Activated CD4-positive, alpha-beta memory T cell treated with anti-CD3 and anti-CD28 coated beads, Interleukin-2, amount 10 ng/mL, durations not matched to agents 7 days and 5 days (primary cell): ENCODE results near the gene RPS6KA2. TPM values are rescaled to one million over a fixed set of nuclear protein-coding genes. Genes with fewer than 3 reads are reported as not detected.
"Not testable (repeated sequence)": the region's sequence is repeated elsewhere in the genome, so short reads cannot be mapped to it uniquely, and the experiment has no call there.

Experiments used
- CTCF ChIA-PET: fragments of 350-600 bp; sonication (Branson Sonifier 250); formaldehyde crosslinking; loops from one replicate; lab custom pipeline; 2021; ENCODE audit warnings: antibody characterized with exemption, inconsistent platforms; lab: Charles Lee
- POLR2A ChIA-PET: fragments of 350-600 bp; sonication (Branson Sonifier 250); formaldehyde crosslinking; loops from one replicate; lab custom pipeline; 2021; ENCODE audit warnings: antibody characterized with exemption; lab: Charles Lee
- DNase-seq: peaks from one replicate; pipeline ENCODE4 v3.0.0-alpha.2; 2020
- H3K27ac Mint-ChIP-seq: one replicate; pipeline ENCODE4 v1.8.0; 2021; ENCODE audit warnings: mild to moderate bottlenecking, mixed read lengths
- H3K27me3 Mint-ChIP-seq: one replicate; pipeline ENCODE4 v1.8.0; 2021; ENCODE audit warnings: mixed read lengths
- H3K36me3 Mint-ChIP-seq: one replicate; pipeline ENCODE4 v1.8.0; 2021; ENCODE audit warnings: low read depth, mixed read lengths
- H3K4me1 Mint-ChIP-seq: one replicate; pipeline ENCODE4 v1.8.0; 2021; ENCODE audit warnings: mixed read lengths
- H3K4me3 Mint-ChIP-seq: one replicate; pipeline ENCODE4 v1.8.0; 2021; ENCODE audit warnings: mild to moderate bottlenecking, mixed read lengths
- H3K9me3 Mint-ChIP-seq: one replicate; pipeline ENCODE4 v1.8.0; 2021; ENCODE audit warnings: mixed read lengths
- total RNA-seq, 2 experiments: library from RNA; stranded (reverse); gene quantifications; one replicate each; pipeline ENCODE4 v1.2.3, GENCODE V29; 2021

RPS6KA2 gene
- total RNA-seq, 2 experiments from 2014 or later = 6.3 to 6.5 TPM

DNA sequence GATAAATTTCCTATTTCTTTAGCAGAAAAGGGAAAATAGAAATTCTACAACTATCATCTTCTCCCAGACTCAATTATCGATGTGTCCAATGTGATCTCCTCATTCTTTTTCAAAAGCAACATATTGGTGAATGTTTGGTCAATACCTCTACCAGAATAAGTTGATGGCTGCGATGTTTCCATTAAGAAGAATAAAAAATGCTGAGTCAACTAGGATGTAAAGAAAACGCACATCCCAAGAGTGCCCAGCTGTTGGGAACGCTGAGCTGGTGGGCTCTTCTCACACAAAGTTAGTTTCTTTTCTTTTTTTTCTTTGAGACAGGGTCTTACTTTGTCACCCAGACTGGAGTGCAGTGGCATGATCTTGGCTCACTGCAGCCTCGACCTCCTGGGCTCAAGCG, 80.4 kb downstream of the RPS6KA2 start:
- H3K4me3 Mint-ChIP-seq = no peak overlapping the region
- H3K4me1 Mint-ChIP-seq = peaks cover 6% of the 10 kb centered on the region
- H3K36me3 Mint-ChIP-seq = no peaks in the 10 kb centered on the region
- H3K9me3 Mint-ChIP-seq = no peaks in the 10 kb centered on the region
- ChIA-PET POLR2A (no interaction called here), CTCF (no interaction called here)
- no peak for DNase-seq
- no peak overlapping the region for H3K27ac Mint-ChIP-seq
- H3K27me3 Mint-ChIP-seq = peaks cover 13% of the 10 kb centered on the region

DNA sequence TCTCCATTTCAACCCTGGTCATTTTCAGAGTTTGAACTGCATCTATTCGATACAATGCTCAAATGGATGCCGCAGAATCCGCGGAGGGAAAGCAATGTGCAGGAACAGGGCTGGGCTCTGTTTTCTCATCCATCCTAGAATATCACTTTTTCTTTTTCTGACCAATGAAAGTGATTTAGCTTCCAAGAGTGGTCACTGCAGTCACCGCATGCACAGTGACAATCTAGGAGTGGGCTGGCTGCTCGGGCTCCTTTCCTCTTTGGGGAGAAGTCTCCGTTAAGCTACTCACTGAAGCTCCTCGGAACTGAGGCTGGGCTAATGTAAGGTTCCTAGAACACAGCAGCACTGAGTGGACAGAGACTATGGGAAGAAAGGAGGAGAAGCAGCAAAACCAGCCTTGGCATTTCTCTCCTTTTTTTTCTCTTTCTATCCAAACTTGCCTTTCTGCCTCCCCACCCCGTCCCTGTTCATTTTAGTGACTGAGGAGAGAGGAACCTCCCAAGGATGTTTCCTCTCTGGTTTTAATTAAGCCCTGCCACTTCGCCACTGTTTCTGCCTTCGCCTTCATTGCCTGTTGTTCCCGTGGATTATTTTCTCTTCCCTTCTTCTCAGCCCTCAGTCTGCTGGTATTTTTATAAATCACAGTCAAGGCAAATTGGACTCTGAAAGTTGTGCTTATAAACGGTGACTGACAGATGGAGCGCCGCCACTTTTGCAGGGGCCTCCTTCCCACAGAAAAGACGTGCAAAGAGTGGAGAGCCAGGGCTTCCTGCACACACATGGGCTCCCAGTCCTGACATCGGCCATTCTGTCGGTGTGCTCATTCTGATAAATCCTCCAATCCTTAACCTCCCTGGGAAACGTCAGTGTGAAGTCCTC, 81.7 kb downstream of the RPS6KA2 start:
- H3K36me3 Mint-ChIP-seq = peaks cover 3% of the 10 kb centered on the region
- CTCF ChIA-PET = no interaction called here
- H3K4me1 Mint-ChIP-seq = peaks cover 19% of the 10 kb centered on the region

DNA sequence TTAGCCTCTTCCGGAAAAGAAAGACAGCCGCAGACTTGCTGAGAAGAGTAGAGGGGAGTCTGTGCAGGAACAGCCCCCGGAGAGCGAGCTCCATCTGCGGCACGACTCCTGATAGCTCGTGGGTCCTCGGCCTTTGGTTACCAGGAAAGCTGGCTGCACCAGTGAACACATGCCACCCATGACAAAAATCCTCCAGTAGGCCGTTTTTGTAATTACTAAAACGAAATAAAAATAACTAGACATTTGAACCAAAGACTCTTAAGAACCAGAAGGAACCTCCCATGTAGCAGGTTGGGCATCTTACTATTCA, 82.8 kb downstream of the RPS6KA2 start:
- Mint-ChIP-seq H3K4me1 (peaks cover 28% of the 10 kb centered on the region), H3K27me3 (peaks cover 11% of the 10 kb centered on the region), H3K27ac (no peak overlapping the region), H3K4me3 (no peak overlapping the region), H3K9me3 (no peaks in the 10 kb centered on the region), H3K36me3 (peaks cover 3% of the 10 kb centered on the region)
- POLR2A ChIA-PET = no interaction called here
- no peak for DNase-seq
- CTCF ChIA-PET = no interaction called here

More for the DNA sequence above, 81.7 kb downstream of the RPS6KA2 start:
- Mint-ChIP-seq H3K27me3 (peaks cover 11% of the 10 kb centered on the region), H3K27ac (no peak overlapping the region), H3K4me3 (no peak overlapping the region), H3K9me3 (no peaks in the 10 kb centered on the region)
- DNase-seq = no peak
- POLR2A ChIA-PET = no interaction called here

DNA sequence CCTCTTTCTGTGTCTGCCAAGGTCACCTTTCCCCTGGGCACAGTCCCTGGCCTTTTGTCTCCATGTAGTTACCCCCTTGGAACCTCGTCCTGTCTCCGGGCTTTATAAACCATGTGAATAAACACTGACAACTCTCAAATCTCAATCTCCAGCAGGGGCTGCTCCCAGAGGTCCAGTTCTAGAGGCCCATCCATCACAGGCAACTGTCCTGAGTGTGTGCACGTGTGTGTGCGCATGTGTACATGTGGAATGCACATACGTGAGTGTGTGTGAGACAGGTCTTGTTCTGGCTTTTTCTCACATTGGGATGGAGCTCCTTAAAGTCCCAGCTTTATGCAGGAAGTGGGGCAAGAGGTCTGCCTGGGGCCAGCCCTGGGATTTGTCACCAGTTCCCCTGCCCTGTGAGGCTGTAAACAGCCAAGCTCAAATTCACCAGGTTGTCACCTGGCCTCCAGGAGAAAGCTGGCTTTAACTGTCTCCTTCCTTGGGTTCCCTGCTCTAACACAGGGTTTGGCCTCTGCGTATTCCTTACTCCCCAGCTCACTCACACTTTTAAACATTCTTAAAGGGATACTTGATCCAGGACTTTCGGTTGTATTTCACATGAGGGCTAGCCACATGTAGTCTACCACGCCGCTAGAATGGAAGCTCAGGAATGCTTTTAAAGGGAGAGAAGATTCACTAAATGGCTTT, 83.3 kb downstream of the RPS6KA2 start:
- ChIA-PET CTCF (no interaction called here), POLR2A (no interaction called here)
- Mint-ChIP-seq H3K27me3 (peaks cover 11% of the 10 kb centered on the region), H3K27ac (no peak overlapping the region), H3K9me3 (no peaks in the 10 kb centered on the region), H3K4me3 (no peak overlapping the region), H3K36me3 (peaks cover 3% of the 10 kb centered on the region), H3K4me1 (peaks cover 30% of the 10 kb centered on the region)
- no peak for DNase-seq

DNA sequence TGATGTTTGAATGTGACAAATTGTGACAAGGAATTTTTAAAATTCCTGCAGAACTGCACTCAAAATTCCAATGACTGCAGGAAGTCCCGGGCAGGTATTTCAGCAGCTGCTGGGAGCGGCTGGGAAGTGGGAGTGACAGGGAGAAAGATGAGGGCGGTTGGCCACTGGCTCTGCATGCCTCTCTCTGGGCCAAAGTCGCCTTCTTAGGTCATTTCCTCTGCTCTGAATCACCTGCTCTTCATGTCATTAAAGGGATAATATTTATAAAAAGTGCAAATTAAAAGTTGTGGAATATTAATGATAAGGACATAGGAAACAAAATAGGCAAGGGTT, 84.5 kb downstream of the RPS6KA2 start:
- no peak overlapping the region for H3K4me3 Mint-ChIP-seq
- H3K27me3 Mint-ChIP-seq = peaks cover 4% of the 10 kb centered on the region
- no peak overlapping the region for H3K27ac Mint-ChIP-seq
- peaks cover 31% of the 10 kb centered on the region for H3K4me1 Mint-ChIP-seq
- no peak for DNase-seq
- H3K9me3 Mint-ChIP-seq = no peaks in the 10 kb centered on the region
- peaks cover 3% of the 10 kb centered on the region for H3K36me3 Mint-ChIP-seq
- CTCF ChIA-PET = interaction anchor here (1.0 to 1.5 kb wide), 3 partner anchors 11 to 209 kb away, joined by 3 to 4 read pairs (median 4); no protein-coding TSS in a partner anchor
- POLR2A ChIA-PET = interaction anchor here (1.3 to 1.6 kb wide), 2 partner anchors 13 to 18 kb away, joined by 4 read pairs; no protein-coding TSS in a partner anchor

DNA sequence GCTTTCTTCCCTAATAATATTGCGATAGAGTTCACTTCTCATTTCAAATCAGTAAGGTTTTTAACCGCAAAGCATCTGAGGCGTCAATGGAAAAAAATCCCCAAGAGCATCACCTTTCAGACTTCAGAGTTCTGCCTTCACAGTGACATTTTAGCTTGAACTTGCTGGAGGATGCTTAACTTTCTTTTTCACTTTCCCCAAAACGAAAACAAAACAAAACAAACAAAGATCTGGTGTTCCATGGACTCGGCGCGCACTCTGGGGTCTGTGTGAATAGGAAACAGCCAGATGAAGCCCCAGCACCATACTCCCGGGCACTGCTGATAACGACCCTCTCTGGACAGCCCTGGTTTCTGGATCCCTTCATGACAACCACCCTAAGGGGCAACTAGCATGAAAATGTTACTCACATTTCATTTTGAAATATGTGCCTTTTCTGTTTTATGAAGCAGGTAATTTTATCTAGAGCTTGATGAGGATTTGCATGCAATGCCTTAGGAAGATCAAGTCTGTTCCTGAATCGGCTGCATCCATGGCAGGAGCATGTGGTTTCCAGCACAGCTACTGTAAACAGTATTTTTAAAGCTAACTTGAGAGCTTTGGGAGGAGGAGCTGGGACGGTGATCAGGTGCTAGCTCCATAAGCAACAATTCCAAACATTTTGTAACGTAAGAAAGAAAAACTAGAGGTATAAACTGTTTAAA, 85.0 kb downstream of the RPS6KA2 start:
- POLR2A ChIA-PET = interaction anchor here (1.2 to 1.6 kb wide), 3 partner anchors 13 to 86 kb away, joined by 4 to 5 read pairs (median 4); no protein-coding TSS in a partner anchor
- peak; percentile 22 for DNase-seq

DNA sequence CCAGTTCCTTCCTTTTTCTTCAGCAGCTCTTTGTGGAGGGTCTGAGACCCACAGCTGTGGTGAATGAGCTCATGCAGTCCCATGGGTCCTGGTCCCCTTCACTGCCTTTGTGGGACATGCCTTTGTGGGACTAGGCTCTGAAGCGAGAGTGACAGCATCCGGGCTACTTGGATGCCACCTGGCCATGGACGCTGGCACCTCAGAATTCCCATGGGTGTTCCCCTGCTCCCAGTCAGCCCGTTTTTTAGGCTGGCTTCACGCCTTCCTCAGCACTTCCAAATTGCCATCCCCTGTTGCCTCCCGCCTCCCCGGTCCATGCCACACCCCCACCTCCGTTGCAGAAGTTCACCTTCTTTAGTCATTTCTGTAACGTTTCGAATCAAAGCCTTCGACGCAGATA, 85.7 kb downstream of the RPS6KA2 start:
- peak overlapping the region; percentile 79 for H3K27ac Mint-ChIP-seq
- POLR2A ChIA-PET = interaction anchor here (1.2 to 1.6 kb wide), 3 partner anchors 14 to 87 kb away, joined by 4 to 5 read pairs (median 4); no protein-coding TSS in a partner anchor
- H3K27me3 Mint-ChIP-seq = no peaks in the 10 kb centered on the region
- peak overlapping the region; percentile 67 for H3K4me3 Mint-ChIP-seq
- H3K4me1 Mint-ChIP-seq = peaks cover 31% of the 10 kb centered on the region
- CTCF ChIA-PET = interaction anchor here (1.4 to 1.5 kb wide), 2 partner anchors 10 to 207 kb away, joined by 3 to 4 read pairs; no protein-coding TSS in a partner anchor
- H3K36me3 Mint-ChIP-seq = peaks cover 3% of the 10 kb centered on the region
- no peaks in the 10 kb centered on the region for H3K9me3 Mint-ChIP-seq
- DNase-seq = no peak

More for the DNA sequence above, 85.0 kb downstream of the RPS6KA2 start:
- CTCF ChIA-PET = interaction anchor here (1.0 to 1.5 kb wide), 3 partner anchors 11 to 208 kb away, joined by 3 to 4 read pairs (median 4); no protein-coding TSS in a partner anchor
- Mint-ChIP-seq H3K9me3 (no peaks in the 10 kb centered on the region), H3K27me3 (no peaks in the 10 kb centered on the region), H3K27ac (peak overlapping the region; percentile 79), H3K4me3 (peak overlapping the region; percentile 67), H3K36me3 (peaks cover 3% of the 10 kb centered on the region), H3K4me1 (peaks cover 31% of the 10 kb centered on the region)

DNA sequence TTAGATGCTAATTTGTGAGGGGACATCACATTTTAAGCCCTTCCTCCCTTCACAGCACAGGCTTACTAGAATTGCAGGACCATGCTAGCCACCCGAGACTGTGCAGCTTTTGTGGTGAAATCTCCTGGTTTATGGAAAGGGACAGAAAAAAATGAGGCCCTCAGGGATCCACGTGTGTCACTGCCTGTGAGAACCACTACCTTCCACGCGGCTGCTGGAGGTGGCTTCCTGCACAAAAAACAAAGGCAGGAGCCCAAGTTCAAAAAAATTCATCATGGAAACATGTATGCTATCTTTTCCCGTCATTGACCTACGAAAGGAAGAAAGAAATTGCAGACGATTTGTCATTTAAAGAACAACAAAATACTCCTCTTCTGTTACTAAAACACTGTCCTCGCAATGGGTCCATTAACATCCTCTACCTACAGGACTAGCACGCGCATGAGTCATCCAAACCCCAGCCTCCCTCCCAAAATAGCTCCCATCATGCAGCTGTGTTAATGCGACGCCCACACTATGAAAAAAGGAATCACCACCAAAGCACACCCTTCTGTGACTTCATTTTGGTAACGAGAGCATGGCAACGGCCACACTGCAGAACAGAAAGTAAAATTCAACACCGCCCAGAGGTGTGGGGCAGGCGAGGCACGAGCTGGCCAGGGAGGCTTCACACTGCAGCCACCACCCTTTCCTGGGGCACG, 86.3 kb downstream of the RPS6KA2 start:
- peak; percentile 74 for DNase-seq

DNA sequence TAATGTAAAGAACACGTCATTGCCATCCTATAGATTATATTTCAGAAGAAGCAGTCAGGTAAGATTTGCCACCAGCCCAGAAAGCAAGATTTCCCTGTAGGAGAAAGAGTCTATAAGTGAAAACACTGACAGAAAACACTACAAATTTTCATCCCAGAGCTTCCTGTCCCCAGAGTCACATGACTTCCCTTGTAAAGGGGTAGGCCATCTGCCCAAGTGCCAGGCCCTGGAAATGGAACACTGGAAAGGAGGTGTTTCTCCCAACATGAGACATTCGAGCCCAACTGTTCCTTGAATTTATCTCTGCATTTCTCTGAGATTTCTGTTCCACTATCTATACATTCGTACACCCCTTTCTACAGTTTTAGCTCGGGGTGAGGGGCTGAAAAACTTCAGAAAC, 87.5 kb downstream of the RPS6KA2 start:
- Mint-ChIP-seq H3K4me3 (no peak overlapping the region), H3K27me3 (no peaks in the 10 kb centered on the region), H3K4me1 (peaks cover 31% of the 10 kb centered on the region), H3K9me3 (no peaks in the 10 kb centered on the region), H3K36me3 (peaks cover 3% of the 10 kb centered on the region), H3K27ac (no peak overlapping the region)
- no peak for DNase-seq
- POLR2A ChIA-PET = no interaction called here
- CTCF ChIA-PET = interaction anchor here (1.1 kb wide), 1 partner anchor 304 kb away, joined by 3 read pairs; no protein-coding TSS in a partner anchor

More for the DNA sequence above, 86.3 kb downstream of the RPS6KA2 start:
- Mint-ChIP-seq H3K9me3 (no peaks in the 10 kb centered on the region), H3K4me1 (peaks cover 31% of the 10 kb centered on the region), H3K4me3 (peak overlapping the region; percentile 67), H3K27me3 (no peaks in the 10 kb centered on the region), H3K36me3 (peaks cover 3% of the 10 kb centered on the region), H3K27ac (peak overlapping the region; percentile 79)
- POLR2A ChIA-PET = interaction anchor here (1.2 to 1.6 kb wide), 2 partner anchors 15 to 87 kb away, joined by 4 to 5 read pairs; no protein-coding TSS in a partner anchor
- CTCF ChIA-PET = no interaction called here

DNA sequence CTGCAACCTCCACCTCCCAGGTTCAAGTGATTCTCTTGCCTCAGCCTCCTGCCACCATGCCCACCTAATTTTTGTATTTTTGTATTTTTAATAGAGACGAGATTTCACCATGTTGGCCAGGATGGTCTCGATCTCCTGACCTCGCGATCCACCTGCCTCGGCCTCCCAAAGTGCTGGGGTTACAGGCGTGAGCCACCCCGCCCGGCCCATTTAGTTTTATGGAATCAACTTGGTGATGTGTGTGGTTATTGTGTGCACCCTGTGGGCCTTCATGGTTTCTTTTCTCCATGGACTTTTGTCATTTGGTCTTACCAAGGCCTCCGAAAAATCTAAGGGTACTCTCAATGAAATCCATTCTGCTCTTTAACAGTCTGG, 88.1 kb downstream of the RPS6KA2 start:
- POLR2A ChIA-PET, CTCF ChIA-PET, H3K9me3 Mint-ChIP-seq, H3K36me3 Mint-ChIP-seq, H3K27me3 Mint-ChIP-seq, H3K27ac Mint-ChIP-seq, H3K4me3 Mint-ChIP-seq, DNase-seq: not testable (repeated sequence)
- H3K4me1 Mint-ChIP-seq = peaks cover 31% of the 10 kb centered on the region

DNA sequence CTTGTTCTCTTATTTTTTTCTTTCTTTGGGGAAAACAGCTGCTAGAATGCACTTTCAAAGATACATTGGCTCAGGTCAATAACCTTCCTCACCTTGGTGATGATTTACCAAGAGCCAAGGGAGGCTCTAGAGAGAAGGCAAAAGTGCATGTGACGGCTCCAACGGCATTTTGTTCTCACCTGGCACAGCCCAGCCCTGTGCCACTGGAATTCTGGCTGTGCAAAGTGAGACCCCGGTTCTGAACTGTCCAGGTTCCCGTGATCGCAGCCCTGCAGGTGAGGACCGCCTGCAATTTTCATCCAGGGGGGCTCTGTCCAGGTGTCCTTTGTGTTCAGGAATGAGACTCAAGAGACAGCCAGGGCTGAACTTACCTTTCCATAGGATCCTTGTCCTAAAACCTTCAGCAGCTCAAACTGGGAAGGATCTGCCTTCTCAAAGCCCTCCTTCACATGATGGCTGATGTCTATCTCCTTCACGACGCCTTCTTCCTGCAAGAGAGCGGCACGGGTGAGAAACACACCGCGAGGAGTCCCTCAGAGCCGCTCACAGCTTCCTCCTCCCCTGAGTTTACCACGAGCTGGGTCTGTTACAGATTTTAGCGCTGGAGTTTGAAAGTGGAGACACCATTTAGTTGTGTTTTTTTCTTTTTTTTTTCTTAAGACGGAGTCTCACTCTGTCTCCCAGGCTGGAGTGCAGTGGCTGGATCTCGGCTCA, 88.6 kb downstream of the RPS6KA2 start:
- peaks cover 31% of the 10 kb centered on the region for H3K4me1 Mint-ChIP-seq
- CTCF ChIA-PET = no interaction called here
- no peaks in the 10 kb centered on the region for H3K9me3 Mint-ChIP-seq
- no peak overlapping the region for H3K4me3 Mint-ChIP-seq
- H3K27me3 Mint-ChIP-seq = no peaks in the 10 kb centered on the region
- POLR2A ChIA-PET = no interaction called here
- no peak for DNase-seq
- no peak overlapping the region for H3K27ac Mint-ChIP-seq
- peaks cover 3% of the 10 kb centered on the region for H3K36me3 Mint-ChIP-seq
